GM12878 (cell line): ENCODE results near the gene SPTAN1. TPM values are rescaled to one million over a fixed set of nuclear protein-coding genes. Genes with fewer than 3 reads are reported as not detected.

Experiments
- ATF2 ChIP-seq: IDR thresholded peaks from 2 replicates; pipeline ENCODE4 v1.6.1; 2012; ENCODE audit warnings: low read length, inconsistent platforms
- CTCF ChIP-seq, 3 experiments: IDR thresholded peaks in 2 of 3; conservative IDR thresholded peaks in 1 of 3; 2 replicates each; pipeline ENCODE4 v1.5.1; 2011; ENCODE audit warnings: low read depth in 3 of 3, low read length in 3 of 3, mild to moderate bottlenecking in 3 of 3, control low read depth in 2 of 3, moderate library complexity in 2 of 3, inconsistent platforms in 1 of 3, mixed read lengths in 1 of 3; ENCODE audit not compliant: control insufficient read depth in 2 of 3, insufficient read depth in 1 of 3; ENCODE audit errors: extremely low read depth in 1 of 3
- E2F4 ChIP-seq: IDR thresholded peaks from 2 replicates; pipeline ENCODE4 v1.6.1; 2012; ENCODE audit warnings: low read depth, low read length, improper control_type of control experiment
- ELK1 ChIP-seq: IDR thresholded peaks from 2 replicates; pipeline ENCODE4 v1.6.1; 2012; ENCODE audit warnings: low read depth, low read length, improper control_type of control experiment
- EP300 ChIP-seq, 2 experiments: fragments of 150-350 bp in 1 of 2; IDR thresholded peaks; 2 replicates each; pipeline ENCODE4 v1.6.1; 2011 to 2012; ENCODE audit warnings: low read depth in 2 of 2, low read length in 2 of 2, borderline replicate concordance in 1 of 2, improper control_type of control experiment in 1 of 2, inconsistent platforms in 1 of 2; ENCODE audit not compliant: control insufficient read depth in 1 of 2
- MTA3 ChIP-seq: IDR thresholded peaks from 2 replicates; pipeline ENCODE4 v1.6.1; 2012; ENCODE audit warnings: low read length, inconsistent platforms, borderline replicate concordance
- MYC ChIP-seq: IDR thresholded peaks from 2 replicates; pipeline ENCODE4 v1.6.1; 2011; ENCODE audit warnings: mild to moderate bottlenecking, low read length, moderate library complexity, inconsistent platforms; ENCODE audit not compliant: insufficient read depth, insufficient replicate concordance, insufficient read length, severe bottlenecking
- NBN ChIP-seq: fragments of 450-650 bp; IDR thresholded peaks from 2 replicates; pipeline ENCODE4 v1.6.1; 2016
- NFYB ChIP-seq: IDR thresholded peaks from 2 replicates; pipeline ENCODE4 v1.6.1; 2011; ENCODE audit warnings: low read depth, mild to moderate bottlenecking, low read length, improper control_type of control experiment, moderate library complexity; ENCODE audit not compliant: insufficient read depth
- NRF1 ChIP-seq: conservative IDR thresholded peaks from 2 replicates; pipeline ENCODE4 v1.6.1; 2011; ENCODE audit warnings: mild to moderate bottlenecking, low read depth, low read length, improper control_type of control experiment
- POLR2AphosphoS5 ChIP-seq: IDR thresholded peaks from 2 replicates; pipeline ENCODE4 v1.6.1; 2011; ENCODE audit warnings: mild to moderate bottlenecking, low read length, inconsistent platforms
- RAD51 ChIP-seq: fragments of 450-650 bp; IDR thresholded peaks from 2 replicates; pipeline ENCODE4 v1.6.1; 2016; ENCODE audit warnings: moderate library complexity, mild to moderate bottlenecking, inconsistent platforms
- RELB ChIP-seq: fragments of 450-650 bp; IDR thresholded peaks from 2 replicates; pipeline ENCODE4 v1.6.1; 2017; ENCODE audit warnings: low read depth, mild to moderate bottlenecking, moderate library complexity
- SREBF1 ChIP-seq: IDR thresholded peaks from 2 replicates; pipeline ENCODE4 v1.6.1; 2012; ENCODE audit warnings: mild to moderate bottlenecking, low read length
- TCF12 ChIP-seq: IDR thresholded peaks from 2 replicates; pipeline ENCODE4 v1.6.1; 2011; ENCODE audit warnings: low read depth, mild to moderate bottlenecking, low read length
- ZNF622 ChIP-seq: fragments of 450-650 bp; IDR thresholded peaks from 2 replicates; pipeline ENCODE4 v1.6.1; 2017; ENCODE audit warnings: mild to moderate bottlenecking, inconsistent platforms
- polyA plus RNA-seq, 11 experiments: library from polyadenylated mRNA; depleted of rRNA in 4 of 11; unstranded in 6 of 11; stranded (reverse) in 5 of 11; fragments of >200 nt; fragmentation: Nextera tagmentation in 4 of 11; fragmentation: Illumina TruSeq in 1 of 11; extraction: Ambion mirVana in 4 of 11; extraction: Trizol in 1 of 11; gene quantifications; 1 replicate in 1 of 11; 2 replicates in 10 of 11; pipeline versions ENCODE4 v1.2.1 to v1.2.3, GENCODE V29; 2011 to 2016; ENCODE audit warnings: inconsistent platforms in 2 of 11, missing spikeins in 2 of 11, low read depth in 1 of 11
- total RNA-seq, 4 experiments: library from RNA; depleted of rRNA in 3 of 4; stranded (reverse); fragments of >200 nt in 3 of 4; fragmentation: Illumina TruSeq in 1 of 4; extraction: Trizol in 1 of 4; gene quantifications; 2 replicates each; pipeline versions ENCODE4 v1.2.1 to v1.2.3, GENCODE V29; 2013 to 2021

Gene SPTAN1
- total and polyA plus RNA-seq, 10 of the 15 experiments (the other 5 are each of a cell fraction or from before 2014, with no cell fraction given) = 18.7 to 156 (median 73.6) TPM

- TF ChIP-seq POLR2AphosphoS5 (no peak; the same call in 1 of the 2 replicates), E2F4 (no peak), RELB (peak; percentile 64; the same call in 1 of the 2 replicates), SREBF1 (no peak), TCF12 (0 out of 2 replicates have a peak, but pooled peaks have one; percentile 18), NBN (0 out of 2 replicates have a peak, but pooled peaks have one; percentile 77), NFYB (peak; percentile 75), ELK1 (no peak), MYC (no peak), CTCF (IDR thresholded peaks at IDR 0.05 in 2 of 3, conservative IDR thresholded peaks at IDR 0.05 in 1 of 3; ENCODE audit: control insufficient read depth in 2 of 3, extremely low read depth in 1 of 3, insufficient read depth in 1 of 3, low read depth in 3 of 3, low read length in 3 of 3) (no peak), ZNF622 (no peak), EP300 (IDR thresholded peaks at IDR 0.05; ENCODE audit: borderline replicate concordance in 1 of 2, control insufficient read depth in 1 of 2, low read depth in 2 of 2, low read length in 2 of 2) (peak; percentile 15 to 33; a peak in 1 of 4 replicates), MTA3 (no peak), NRF1 (no peak), RAD51 (peak; percentile 62; the same call in 1 of the 2 replicates), ATF2 (peak; percentile 88)
These were observed 6.3 kb downstream of the SPTAN1 start (continued) for GRCh38 chr9:128558431-128559310.
